Upper lobe of left lung (tissue), 4 donors: ENCODE data around the gene SLC26A9.

Experiments
- POLR2AphosphoS5 ChIP-seq, 2 donors: sonication (generic); formaldehyde crosslinking; IDR thresholded peaks; one replicate each; pipeline ENCODE4 v1.5.1; 2017; ENCODE audit warnings: antibody characterized with exemption in 2 of 2
- TF ChIP-seq, protein P1 (sequence below), 6 experiments: fragments of 450-650 bp in 4 of 6; fragments of 200-600 bp in 2 of 6; sonication (generic) in 2 of 6; IDR thresholded peaks; one replicate each; pipeline ENCODE4 v1.5.1; 2016 to 2019; ENCODE audit warnings: antibody characterized with exemption in 6 of 6

DNA sequence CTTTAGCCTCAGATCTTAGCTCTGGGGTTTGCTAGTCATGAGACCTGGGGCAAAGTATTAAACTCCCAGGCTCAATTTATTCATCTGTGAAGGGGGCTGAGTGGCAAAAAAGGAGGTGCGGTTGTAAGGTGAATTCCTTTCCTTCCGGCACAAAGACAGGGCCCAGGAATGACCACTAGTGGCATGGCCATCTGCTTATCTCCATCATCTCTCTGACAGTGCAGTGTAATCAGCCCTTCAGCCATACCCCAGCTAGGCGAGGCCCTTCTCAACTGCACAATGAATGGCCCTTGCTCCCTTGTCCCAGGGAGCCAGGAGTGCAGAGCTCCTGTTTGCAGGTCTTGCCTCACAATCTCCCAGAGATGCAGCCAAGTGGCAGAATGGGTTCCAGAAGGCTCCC lies 5.6 kb upstream of the SLC26A9 start:
- TF ChIP-seq, protein P1, sequence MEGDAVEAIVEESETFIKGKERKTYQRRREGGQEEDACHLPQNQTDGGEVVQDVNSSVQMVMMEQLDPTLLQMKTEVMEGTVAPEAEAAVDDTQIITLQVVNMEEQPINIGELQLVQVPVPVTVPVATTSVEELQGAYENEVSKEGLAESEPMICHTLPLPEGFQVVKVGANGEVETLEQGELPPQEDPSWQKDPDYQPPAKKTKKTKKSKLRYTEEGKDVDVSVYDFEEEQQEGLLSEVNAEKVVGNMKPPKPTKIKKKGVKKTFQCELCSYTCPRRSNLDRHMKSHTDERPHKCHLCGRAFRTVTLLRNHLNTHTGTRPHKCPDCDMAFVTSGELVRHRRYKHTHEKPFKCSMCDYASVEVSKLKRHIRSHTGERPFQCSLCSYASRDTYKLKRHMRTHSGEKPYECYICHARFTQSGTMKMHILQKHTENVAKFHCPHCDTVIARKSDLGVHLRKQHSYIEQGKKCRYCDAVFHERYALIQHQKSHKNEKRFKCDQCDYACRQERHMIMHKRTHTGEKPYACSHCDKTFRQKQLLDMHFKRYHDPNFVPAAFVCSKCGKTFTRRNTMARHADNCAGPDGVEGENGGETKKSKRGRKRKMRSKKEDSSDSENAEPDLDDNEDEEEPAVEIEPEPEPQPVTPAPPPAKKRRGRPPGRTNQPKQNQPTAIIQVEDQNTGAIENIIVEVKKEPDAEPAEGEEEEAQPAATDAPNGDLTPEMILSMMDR (IDR thresholded peaks at IDR 0.05): no peak
- TF ChIP-seq POLR2AphosphoS5 (IDR thresholded peaks at IDR 0.05): no peak
